Ishikawa (cell line): ENCODE results near the gene SYNE3.

ENCODE experiments used
- CEBPB ChIP-seq: IDR thresholded peaks from 2 replicates; pipeline ENCODE4 v1.6.1; 2012
- CREB1 ChIP-seq: IDR thresholded peaks from 2 replicates; pipeline ENCODE4 v1.6.1; 2012; ENCODE audit warnings: low read depth
- EGR1 ChIP-seq: IDR thresholded peaks from 2 replicates; pipeline ENCODE4 v1.6.1; 2012
- EP300 ChIP-seq: IDR thresholded peaks from 2 replicates; pipeline ENCODE4 v1.6.1; 2012; ENCODE audit warnings: borderline replicate concordance
- FOXM1 ChIP-seq: IDR thresholded peaks from 2 replicates; pipeline ENCODE4 v1.6.1; 2012; ENCODE audit warnings: low read depth, borderline replicate concordance
- MAX ChIP-seq: IDR thresholded peaks from 2 replicates; pipeline ENCODE4 v1.6.1; 2012
- NFIC ChIP-seq: IDR thresholded peaks from 2 replicates; pipeline ENCODE4 v1.6.1; 2012
- RAD21 ChIP-seq: IDR thresholded peaks from 2 replicates; pipeline ENCODE4 v1.6.1; 2012; ENCODE audit warnings: low read depth
- TAF1 ChIP-seq: IDR thresholded peaks from 2 replicates; pipeline ENCODE4 v1.6.1; 2012; ENCODE audit warnings: low read depth, mild to moderate bottlenecking
- TCF12 ChIP-seq: IDR thresholded peaks from 2 replicates; pipeline ENCODE4 v1.6.1; 2012; ENCODE audit warnings: low read depth
- TEAD4 ChIP-seq: IDR thresholded peaks from 2 replicates; pipeline ENCODE4 v1.6.1; 2012
- YY1 ChIP-seq: IDR thresholded peaks from 2 replicates; pipeline ENCODE4 v1.6.1; 2012; ENCODE audit warnings: low read depth
- ZBTB7A ChIP-seq: IDR thresholded peaks from 2 replicates; pipeline ENCODE4 v1.6.1; 2012; ENCODE audit warnings: low read depth
- TF ChIP-seq, protein P1 (sequence below): IDR thresholded peaks from 2 replicates; pipeline ENCODE4 v1.6.1; 2012; ENCODE audit warnings: low read depth, mild to moderate bottlenecking
- TF ChIP-seq, protein P2 (sequence below): IDR thresholded peaks from 2 replicates; pipeline ENCODE4 v1.6.1; 2012

The SYNE3 gene

DNA sequence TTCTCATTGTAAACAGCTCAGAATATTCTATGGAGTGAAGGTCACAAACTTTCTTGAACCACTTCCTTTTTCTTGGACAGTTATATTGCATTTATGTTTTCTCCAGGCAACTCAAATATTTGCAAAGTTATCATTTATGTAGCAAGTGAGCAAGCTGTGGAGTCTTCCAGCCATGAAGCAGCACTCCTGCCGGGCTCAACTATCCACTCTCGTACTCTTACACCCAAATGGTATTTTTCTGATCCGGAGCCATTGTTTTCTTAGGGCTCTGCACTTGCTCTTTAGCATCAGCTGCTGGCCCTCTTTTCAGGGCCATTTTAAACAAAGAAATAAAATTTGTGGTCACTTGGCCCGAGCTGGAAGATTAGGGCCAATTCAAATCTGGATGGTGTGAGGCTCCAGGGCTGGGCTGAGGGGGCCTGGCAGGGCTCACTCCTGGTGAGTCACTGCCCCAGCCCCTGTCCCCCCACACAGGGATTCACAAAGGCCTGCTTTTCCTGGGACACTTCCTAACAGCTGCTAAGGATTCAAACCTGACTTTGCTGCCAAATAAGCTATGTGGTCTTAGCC is 19.7 kb downstream of the SYNE3 start:
- TF ChIP-seq, protein P1, sequence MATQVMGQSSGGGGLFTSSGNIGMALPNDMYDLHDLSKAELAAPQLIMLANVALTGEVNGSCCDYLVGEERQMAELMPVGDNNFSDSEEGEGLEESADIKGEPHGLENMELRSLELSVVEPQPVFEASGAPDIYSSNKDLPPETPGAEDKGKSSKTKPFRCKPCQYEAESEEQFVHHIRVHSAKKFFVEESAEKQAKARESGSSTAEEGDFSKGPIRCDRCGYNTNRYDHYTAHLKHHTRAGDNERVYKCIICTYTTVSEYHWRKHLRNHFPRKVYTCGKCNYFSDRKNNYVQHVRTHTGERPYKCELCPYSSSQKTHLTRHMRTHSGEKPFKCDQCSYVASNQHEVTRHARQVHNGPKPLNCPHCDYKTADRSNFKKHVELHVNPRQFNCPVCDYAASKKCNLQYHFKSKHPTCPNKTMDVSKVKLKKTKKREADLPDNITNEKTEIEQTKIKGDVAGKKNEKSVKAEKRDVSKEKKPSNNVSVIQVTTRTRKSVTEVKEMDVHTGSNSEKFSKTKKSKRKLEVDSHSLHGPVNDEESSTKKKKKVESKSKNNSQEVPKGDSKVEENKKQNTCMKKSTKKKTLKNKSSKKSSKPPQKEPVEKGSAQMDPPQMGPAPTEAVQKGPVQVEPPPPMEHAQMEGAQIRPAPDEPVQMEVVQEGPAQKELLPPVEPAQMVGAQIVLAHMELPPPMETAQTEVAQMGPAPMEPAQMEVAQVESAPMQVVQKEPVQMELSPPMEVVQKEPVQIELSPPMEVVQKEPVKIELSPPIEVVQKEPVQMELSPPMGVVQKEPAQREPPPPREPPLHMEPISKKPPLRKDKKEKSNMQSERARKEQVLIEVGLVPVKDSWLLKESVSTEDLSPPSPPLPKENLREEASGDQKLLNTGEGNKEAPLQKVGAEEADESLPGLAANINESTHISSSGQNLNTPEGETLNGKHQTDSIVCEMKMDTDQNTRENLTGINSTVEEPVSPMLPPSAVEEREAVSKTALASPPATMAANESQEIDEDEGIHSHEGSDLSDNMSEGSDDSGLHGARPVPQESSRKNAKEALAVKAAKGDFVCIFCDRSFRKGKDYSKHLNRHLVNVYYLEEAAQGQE = no peak
- no peak for TF ChIP-seq NFIC
- no peak for TF ChIP-seq ZBTB7A
- TF ChIP-seq, protein P2, sequence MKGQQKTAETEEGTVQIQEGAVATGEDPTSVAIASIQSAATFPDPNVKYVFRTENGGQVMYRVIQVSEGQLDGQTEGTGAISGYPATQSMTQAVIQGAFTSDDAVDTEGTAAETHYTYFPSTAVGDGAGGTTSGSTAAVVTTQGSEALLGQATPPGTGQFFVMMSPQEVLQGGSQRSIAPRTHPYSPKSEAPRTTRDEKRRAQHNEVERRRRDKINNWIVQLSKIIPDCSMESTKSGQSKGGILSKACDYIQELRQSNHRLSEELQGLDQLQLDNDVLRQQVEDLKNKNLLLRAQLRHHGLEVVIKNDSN = no peak
- TF ChIP-seq EP300 = no peak
- TF ChIP-seq EGR1 = no peak
- no peak for TF ChIP-seq CEBPB
- TF ChIP-seq TAF1 = no peak
- TF ChIP-seq FOXM1 = no peak
- no peak for TF ChIP-seq YY1
- no peak for TF ChIP-seq TEAD4
- TF ChIP-seq RAD21 = no peak
- TF ChIP-seq CREB1 = no peak
- no peak for TF ChIP-seq TCF12

DNA sequence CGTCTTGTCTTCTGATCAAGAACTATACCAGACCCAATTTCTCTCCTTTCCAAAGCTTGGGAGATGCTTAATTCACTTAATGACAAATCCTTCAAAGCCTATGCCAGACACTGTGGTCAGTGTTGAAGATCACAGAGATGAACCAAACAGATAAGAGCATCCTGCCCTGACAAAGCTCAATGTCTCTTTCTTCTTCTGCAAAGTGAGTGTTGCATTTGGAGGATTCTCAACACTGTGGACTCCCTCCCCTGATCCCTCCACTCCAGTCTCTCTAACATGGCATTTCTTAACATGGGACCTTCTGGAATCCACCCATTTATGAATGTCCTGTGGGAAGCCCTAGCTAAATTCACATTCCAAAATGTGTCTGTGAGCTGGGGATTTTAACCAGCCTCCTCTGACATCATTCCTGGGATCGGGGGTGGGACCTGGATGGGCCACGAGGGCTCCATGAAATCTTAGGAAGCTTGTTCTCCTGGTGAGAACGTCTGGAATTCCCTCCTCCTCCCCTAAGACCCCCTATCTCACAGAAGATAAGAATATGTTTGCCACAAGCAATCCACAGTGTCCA is 20.3 kb downstream of the SYNE3 start:
- no peak for TF ChIP-seq FOXM1
- no peak for TF ChIP-seq RAD21
- TF ChIP-seq, protein P1 = no peak
- no peak for TF ChIP-seq ZBTB7A
- TF ChIP-seq TCF12 = no peak
- no peak for TF ChIP-seq TAF1
- TF ChIP-seq, protein P2 = no peak
- TF ChIP-seq TEAD4 = no peak
- TF ChIP-seq YY1 = no peak
- no peak for TF ChIP-seq CEBPB
- no peak for TF ChIP-seq NFIC
- TF ChIP-seq MAX = no peak
- no peak for TF ChIP-seq CREB1
- no peak for TF ChIP-seq EP300

DNA sequence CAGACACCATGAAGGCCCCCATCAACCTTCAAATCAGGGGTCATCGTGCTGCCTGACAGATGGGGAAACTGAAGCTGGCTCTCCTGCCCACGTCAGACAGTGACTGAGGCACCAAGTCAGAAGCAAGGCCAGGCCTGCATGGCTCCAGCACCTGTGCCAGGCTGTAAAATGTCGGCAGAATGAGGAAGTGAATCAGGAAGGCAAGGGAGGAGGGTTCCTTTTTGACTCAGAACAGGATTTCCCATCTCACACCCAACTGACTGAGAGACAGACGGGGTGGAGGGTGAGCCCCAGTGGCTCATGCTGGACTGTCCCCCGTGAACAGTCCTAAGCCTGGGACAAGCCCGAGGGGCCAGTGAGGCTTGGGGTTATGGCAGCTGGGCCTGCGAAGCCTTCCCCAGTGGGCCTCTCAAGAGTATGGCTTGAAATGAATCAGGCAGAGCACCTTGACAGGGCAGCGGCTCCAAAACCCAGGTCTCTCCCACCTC is 20.9 kb downstream of the SYNE3 start:
- TF ChIP-seq CEBPB = no peak

DNA sequence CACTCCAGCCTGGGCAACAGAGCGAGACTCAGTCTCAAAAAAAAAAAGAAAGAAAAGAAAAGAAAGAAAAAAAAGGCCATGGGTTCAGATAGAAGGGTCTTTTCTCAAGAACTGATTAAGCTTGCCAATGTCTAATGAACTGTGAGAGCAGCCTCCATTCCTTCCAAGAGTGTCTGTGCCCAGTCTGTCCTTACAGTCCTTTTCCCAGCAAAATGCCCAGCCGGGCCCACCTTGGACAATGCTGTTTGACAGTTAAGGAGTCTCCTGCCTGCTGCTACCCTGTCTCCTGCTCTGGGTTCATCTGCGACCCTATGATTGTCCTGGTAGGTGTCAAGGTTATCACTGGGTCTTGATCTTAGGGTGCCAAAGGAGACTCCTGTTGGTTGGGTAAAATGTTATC is 21.4 kb downstream of the SYNE3 start:
- TF ChIP-seq TAF1 (no peak), EP300 (no peak), FOXM1 (no peak), RAD21 (no peak), EGR1 (no peak), CEBPB (no peak), YY1 (no peak), ZBTB7A (no peak), NFIC (no peak), CREB1 (no peak), TCF12 (no peak), TEAD4 (no peak), MAX (no peak)
- TF ChIP-seq, protein P1 = no peak
- TF ChIP-seq, protein P2 = no peak
